NB4 (cell line): ENCODE data around the gene B4GALT6.

Experiments
- DNase-seq: peaks from one replicate; pipeline ENCODE4 v3.0.0; 2010; ENCODE audit warnings: low read depth
- H3K4me3 ChIP-seq: one replicate; pipeline ENCODE4 v1.5.1; 2011; ENCODE audit warnings: mild to moderate bottlenecking, low read depth, low read length, moderate library complexity
- CTCF ChIP-seq: IDR thresholded peaks from one replicate; pipeline ENCODE4 v1.5.1; 2012; ENCODE audit warnings: low read depth, low read length
- MAX ChIP-seq: IDR thresholded peaks from 2 replicates; pipeline ENCODE4 v1.6.1; 2011; ENCODE audit warnings: low read depth, low read length
- MYC ChIP-seq: IDR thresholded peaks from 2 replicates; pipeline ENCODE4 v1.6.1; 2011; ENCODE audit warnings: low read depth, low read length
- POLR2A ChIP-seq: IDR thresholded peaks from 2 replicates; pipeline ENCODE4 v1.6.1; 2011; ENCODE audit warnings: mild to moderate bottlenecking; ENCODE audit not compliant: insufficient read length; ENCODE audit errors: extremely low read depth

The B4GALT6 gene

GRCh38 chr18:31672628-31673135 lies 11.7 kb downstream of the B4GALT6 start:
- no peak for DNase-seq
- TF ChIP-seq MYC (no peak), MAX (no peak), POLR2A (no peak)
- no peak overlapping the region for H3K4me3 ChIP-seq

GRCh38 chr18:31671951-31672350 lies 12.4 kb downstream of the B4GALT6 start:
- DNase-seq = no peak
- no peak overlapping the region for H3K4me3 ChIP-seq
- TF ChIP-seq CTCF (no peak), MAX (no peak), MYC (no peak), POLR2A (no peak)

- TF ChIP-seq CTCF (no peak), POLR2A (no peak), MYC (no peak), MAX (no peak)
- DNase-seq = no peak
These were observed 14.8 kb downstream of the B4GALT6 start for GRCh38 chr18:31669541-31669940.

GRCh38 chr18:31667185-31667584 lies 17.2 kb downstream of the B4GALT6 start:
- TF ChIP-seq CTCF (no peak), MAX (no peak), POLR2A (no peak), MYC (no peak)
- no peak for DNase-seq
- H3K4me3 ChIP-seq = no peak overlapping the region

More at GRCh38 chr18:31669541-31669940, 14.8 kb downstream of the B4GALT6 start:
- no peak overlapping the region for H3K4me3 ChIP-seq

GRCh38 chr18:31666055-31666454 lies 18.3 kb downstream of the B4GALT6 start:
- no peak for DNase-seq
- TF ChIP-seq CTCF (no peak), MYC (no peak), MAX (no peak), POLR2A (no peak)
- H3K4me3 ChIP-seq = no peak overlapping the region

- no peak for DNase-seq
- TF ChIP-seq POLR2A (no peak), MAX (no peak), CTCF (no peak), MYC (no peak)
These were observed 20.3 kb downstream of the B4GALT6 start for GRCh38 chr18:31664101-31664500.

More at GRCh38 chr18:31664101-31664500, 20.3 kb downstream of the B4GALT6 start:
- no peak overlapping the region for H3K4me3 ChIP-seq
